NCI-H2171 (cell line): Measurements from ENCODE around the gene DISC1.

Source experiments
- DNase-seq: peaks from one replicate; lab custom pipeline; 2025; lab: John Stamatoyannopoulos, UW

DISC1 gene

DNA sequence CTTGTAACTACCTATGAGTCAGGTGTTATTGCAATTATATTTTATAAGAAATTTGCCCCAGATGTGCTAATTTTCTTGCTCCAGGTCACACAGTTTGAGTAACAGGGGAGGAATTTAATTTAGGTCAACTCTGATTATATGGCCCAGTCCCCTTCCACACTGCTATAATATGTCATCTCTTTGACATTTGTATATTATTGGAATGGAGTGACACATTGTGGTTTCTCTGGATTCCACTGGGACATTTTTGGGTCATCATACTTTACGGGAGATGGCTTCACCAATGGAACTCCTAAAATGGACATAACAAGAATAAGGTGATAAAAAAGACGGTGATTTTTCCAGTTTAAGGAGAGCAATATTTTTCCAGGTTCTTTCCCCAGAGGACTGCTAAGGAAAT is 191.2 kb downstream of the DISC1 start:
- DNase-seq: no peak

GRCh38 chr1:231818337-231818736 is 191.7 kb downstream of the DISC1 start:
- no peak for DNase-seq

- DNase-seq: no peak
These were observed 194.7 kb downstream of the DISC1 start for GRCh38 chr1:231821281-231821680.

GRCh38 chr1:231822041-231822440 is 195.5 kb downstream of the DISC1 start:
- DNase-seq: no peak

DNA sequence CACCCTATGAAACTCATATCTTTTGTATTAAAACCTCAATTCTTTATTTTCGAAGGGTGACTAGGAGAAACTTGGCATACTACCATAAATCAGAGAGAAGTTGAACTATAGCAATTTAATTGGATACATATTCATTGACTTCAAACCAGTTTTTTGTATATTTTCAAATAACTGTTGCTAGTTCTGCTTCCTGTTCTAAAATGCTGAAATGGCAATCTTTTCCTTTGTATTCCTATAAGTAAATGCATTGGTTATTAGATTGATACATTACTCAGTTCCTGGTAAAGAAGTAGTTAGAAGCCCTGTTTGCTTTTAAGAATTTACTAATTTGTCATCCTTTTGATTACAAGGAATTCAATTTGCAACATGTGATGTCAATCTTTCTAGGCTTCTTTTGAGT is 200.0 kb downstream of the DISC1 start:
- DNase-seq: no peak

- DNase-seq: no peak
These were observed 200.9 kb downstream of the DISC1 start for GRCh38 chr1:231827337-231828105.

DNA sequence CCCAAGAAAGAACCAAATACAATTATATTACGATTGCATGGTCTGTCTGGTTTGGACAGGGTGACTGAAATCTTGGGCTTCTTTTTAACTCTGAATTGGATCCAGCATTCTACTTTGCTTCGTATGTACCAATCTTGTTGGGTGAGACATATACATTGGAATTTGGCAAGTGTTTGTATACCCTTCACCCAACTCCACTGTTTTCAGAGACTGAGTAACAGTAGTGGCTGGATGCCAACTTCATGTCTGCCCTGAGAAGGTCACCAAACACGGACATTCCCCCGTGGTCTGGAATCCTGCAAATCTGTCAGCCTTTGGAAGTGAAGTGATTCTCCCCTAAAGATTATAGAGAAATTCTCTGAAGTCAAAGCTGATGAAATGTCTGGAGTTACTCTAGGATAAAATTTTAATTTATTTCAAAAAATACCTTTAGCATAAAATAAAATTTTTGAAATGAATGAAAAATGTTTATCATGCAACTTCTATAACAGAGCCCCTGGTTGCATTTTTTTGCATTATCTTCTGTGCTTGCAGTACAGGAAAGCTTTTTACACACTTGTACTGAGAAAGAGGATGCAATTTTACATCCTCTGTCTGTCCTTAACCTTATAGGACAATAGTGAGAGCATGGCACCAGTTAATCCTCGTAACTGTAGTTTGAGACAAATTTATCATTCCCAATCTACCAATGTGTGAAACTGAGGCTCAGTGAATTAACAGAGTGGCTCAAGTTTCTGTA is 201.8 kb downstream of the DISC1 start:
- DNase-seq: no peak

GRCh38 chr1:231829332-231829731 is 202.7 kb downstream of the DISC1 start:
- DNase-seq: no peak

DNA sequence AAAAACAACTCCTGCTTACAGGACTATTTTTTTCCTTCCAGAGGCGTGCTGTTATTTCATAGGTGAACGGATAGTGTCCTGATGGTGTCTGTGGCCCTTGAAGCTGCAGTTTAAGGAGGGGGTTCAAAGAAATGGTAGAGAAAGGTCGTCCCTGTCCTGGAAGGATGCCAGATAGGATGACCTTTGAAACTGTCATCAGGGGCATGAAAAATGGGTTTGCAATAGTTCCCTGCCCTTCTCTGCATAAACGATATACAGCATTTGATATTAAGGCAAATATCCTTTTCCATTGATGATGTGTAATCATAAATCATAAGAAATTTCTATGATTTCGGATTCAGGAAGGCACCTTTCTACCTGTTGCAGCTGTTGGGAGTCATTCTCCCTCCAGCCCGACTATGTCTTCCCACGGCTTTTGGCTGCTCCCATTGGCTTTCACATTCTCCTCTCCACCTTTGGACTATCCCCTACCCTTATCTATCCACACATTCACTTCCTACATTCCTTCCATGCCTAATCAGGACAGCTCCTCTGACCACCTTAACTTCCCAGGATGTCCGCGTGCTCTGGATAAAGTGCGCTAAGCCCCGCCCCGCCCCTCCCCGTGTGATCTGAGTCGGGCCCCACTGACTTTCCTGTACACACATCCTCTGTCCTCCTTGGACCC is 209.8 kb downstream of the DISC1 start:
- no peak for DNase-seq

DNA sequence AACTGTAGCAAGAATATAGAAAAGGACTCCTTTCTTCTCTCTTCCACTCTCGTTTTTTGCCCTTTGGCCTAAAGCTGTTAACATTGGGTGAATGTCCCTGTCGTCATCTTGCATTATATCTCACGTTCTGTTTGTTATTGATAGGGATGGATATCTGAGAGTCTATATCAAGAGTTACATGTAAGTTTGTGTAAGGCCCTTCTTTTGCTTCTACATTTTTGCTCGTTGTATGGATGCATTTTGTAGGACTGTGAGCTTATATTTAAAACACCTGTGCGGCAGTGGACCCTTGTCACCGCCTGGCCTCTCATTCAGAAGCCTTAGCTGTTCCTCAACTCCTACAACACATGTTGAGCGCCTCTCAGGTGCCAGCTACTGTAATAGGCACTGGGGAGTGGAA is 211.9 kb downstream of the DISC1 start:
- DNase-seq: no peak

- no peak for DNase-seq
These were observed 213.4 kb downstream of the DISC1 start for GRCh38 chr1:231839999-231840398.

- no peak for DNase-seq
These were observed 215.2 kb downstream of the DISC1 start for GRCh38 chr1:231841616-231842344.

GRCh38 chr1:231842441-231842840 is 215.9 kb downstream of the DISC1 start:
- no peak for DNase-seq

- DNase-seq: no peak
These were observed 218.5 kb downstream of the DISC1 start for GRCh38 chr1:231844986-231845502.

GRCh38 chr1:231847612-231848397 is 221.2 kb downstream of the DISC1 start:
- no peak for DNase-seq

DNA sequence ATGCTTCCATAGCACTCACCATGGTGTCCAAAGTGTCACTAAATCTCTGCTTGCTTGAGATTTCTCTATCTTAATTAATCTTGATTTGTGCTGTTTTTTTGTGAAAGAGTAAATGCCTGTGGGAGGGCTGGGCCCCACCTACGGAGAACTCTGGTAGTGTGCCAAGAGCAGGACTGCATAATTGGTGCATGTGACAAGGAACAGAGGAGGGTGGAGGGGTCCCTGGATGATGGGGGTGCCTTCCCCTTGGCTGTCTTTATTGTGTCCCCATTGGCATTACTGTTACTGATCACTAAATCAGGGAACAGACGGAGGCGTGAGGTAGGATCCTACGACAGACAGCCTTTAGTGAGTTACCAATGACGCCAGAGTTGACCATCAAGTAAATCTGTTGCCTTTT is 223.4 kb downstream of the DISC1 start:
- DNase-seq: no peak

DNA sequence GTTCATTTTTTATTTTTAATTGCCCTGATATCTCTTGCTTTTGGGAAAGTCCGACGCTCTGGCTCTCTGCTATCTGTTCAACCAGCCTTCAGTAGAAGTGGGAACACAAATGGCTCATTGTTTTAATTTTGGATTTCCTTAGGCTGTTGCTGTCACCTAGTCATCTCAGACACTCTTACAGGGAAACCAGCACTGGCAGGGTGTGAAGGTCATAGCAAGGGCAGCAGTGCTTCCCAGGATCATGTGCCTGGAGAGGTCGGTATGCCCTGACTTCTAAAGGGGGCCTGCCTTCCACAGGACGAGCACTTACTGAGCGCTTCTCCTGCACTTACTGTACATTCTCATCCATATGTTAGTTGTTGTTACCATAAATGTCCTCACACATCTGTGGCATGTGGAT is 224.2 kb downstream of the DISC1 start:
- DNase-seq: no peak

DNA sequence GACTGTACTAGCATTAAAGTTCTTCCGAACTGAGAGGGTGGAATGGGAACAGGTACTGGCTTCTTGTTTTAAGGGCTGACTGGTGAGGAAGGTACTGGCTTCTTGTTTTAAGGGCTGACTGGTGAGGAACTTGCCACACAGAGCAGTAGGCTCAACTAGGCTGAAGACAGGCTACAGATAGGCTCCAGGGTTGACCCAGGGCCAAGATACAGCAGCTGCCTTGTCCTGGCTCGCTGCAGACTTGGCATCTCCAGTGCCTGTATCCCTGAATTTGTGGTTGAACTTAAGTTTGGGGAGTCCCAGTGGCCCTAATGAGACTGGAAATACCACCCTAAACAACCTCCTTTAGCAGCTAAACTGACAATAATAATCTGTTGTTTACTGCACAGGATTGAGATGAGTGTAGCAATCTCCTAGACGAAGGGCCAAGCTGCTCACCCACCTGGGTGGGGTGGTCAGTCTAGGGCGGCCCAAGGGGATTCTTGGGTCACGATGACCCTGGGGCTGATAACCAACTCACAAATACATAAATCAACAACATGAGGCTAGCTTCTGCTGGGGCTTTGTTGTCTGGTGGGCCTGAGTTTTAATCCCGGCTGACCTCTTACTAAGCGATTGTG is 227.1 kb downstream of the DISC1 start:
- no peak for DNase-seq

GRCh38 chr1:231855361-231855760 is 228.8 kb downstream of the DISC1 start:
- no peak for DNase-seq

DNA sequence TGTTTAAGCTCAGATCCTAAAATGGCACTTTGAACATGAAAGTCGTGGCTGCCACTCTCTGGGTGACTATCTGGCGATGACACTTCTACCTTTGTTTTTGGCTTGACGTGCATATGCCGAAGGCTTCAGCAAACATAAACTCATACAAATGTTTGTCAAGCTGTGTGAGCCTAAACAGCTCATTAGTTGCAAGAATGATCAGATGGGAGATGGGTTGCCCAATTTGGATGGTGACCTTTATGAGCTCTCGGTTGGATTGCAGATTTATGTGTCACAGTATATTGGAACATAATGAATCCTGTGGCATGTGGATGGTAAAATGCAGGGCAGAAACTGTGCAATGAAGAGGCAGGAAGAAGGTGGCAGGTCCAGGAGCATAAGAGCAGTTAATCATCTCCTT is 229.3 kb downstream of the DISC1 start:
- DNase-seq: no peak

- no peak for DNase-seq
These were observed 229.8 kb downstream of the DISC1 start for GRCh38 chr1:231856426-231856825.
